Amniotic stem cell (primary cell): ENCODE measurements around the gene ALG8.
A peak's percentile ranks its signal among the peaks of the same experiment; 100 is the strongest.

Source experiments
- DNase-seq: peaks from one replicate; lab custom pipeline; 2025; lab: John Stamatoyannopoulos, UW

ALG8 gene

DNA sequence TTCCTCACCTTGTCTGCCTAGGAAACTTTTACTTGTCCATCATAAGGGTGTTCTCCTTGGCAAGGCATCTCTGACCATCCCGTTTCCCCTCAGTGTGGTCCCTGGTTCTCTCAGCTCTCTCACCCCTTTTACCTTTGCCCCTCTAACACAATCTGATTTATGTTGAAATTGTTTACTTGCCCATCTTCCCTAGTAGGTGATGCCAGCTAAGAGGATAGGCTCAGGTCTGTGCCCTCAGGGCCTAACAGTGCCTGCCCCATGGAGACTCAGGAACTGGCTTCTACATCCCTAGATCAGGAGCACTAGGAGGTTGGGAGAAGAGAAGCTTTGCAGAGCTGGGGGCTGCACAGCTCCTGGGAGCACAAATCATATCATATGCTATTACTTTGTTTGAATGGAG is 21.1 kb upstream of the ALG8 start:
- DNase-seq, result no peak

DNA sequence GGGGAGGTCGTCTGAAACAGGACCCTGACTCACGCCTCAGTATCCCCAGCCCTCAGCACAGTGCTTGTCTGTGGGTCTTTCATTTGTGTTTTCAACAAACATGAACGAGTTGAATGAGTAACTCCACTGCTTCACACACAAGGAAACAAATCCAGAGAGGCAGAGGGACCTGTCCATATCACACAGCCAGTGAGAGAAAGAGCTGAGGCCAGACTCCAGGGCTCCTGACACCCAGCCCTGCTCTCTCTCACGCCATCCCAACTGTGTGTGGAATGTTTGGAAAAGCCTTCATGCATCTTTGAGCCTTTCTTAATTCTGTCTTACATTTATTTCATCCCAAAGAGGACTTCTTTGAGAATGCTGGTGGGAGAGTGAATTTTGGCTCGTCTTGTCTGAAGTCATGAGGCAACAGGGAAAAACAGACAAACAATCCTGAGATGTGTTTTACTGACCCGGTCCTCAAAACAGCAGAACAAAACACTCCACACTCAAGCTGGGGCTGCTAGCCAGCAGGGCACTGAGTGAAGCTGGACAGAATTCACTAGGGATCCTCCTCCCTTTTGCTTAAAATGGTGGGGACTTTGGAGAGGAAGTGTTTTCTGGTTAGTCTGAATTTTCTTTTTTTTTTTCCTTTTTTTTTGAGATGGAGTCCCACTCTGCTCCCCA is 19.7 kb upstream of the ALG8 start:
- no peak for DNase-seq

DNA sequence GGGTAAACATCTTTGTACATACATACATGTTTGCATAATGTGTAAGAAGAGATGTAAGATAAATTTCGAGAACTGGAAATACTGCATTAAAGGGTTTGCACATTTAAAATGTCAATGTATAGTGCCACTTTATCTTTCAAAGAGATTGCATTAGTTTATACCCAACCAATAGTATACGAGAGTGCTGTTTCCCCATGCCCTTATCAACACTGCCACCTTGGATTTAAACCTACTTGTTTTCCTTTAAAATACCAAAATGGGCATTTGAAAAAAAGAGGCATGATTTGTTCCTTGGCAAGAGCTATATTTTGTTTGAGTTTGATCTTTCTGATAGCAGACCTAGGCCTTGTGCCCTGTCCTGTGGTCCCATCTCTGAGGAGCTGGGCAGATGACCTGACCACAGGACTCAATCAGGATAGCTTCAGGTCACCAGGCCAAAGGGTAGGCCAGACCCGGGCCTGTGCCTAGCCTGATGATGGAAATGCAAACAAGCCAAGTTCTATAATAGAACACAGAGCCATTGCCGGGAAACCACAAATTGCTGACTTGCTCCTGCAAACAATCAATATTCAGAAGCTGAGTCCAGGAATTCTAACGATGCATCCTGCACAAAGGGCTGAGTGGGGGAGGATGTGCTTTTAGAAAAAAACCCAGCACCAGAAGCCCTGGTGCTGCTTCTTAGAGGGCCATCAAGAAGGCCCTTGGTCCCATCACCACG is 16.9 kb upstream of the ALG8 start:
- DNase-seq, result no peak

DNA sequence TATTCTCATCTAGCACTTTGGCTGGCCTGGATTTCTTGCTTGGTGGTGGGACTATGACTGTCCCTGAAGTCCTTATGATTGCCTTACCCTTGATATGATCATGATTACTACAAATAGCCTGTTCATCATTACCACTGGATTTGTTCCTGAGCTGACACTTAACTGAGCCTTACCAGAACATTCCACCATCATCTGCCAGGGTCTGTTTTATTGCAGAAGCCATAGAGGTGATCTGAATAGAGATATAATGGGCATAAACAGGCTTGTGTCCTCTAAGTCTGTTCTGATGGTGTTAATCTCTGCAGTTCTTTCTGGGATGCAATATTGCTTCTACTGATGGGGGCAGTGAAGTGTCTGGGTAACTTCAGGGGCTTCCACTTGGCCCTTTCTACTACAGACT is 12.4 kb upstream of the ALG8 start:
- DNase-seq, result no peak

DNA sequence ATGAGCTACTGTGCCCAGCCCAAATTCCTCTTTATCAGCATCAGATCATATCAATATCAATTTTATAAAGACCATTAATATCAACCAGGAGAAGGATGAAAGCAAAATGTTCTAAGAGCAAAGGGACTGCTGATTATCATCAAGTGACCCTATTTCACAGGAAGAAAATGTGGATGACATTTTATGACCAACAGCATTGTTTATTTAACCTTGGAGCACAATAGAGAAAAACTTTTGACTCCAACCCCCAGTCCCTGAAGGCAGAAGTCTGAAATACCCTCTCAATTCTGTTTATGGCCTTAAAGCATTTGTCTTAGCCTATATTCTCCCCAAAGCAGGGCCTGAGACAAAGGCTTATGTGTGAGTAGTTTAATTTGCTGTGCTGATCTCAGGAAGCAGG is 11.3 kb upstream of the ALG8 start:
- DNase-seq, result no peak

DNA sequence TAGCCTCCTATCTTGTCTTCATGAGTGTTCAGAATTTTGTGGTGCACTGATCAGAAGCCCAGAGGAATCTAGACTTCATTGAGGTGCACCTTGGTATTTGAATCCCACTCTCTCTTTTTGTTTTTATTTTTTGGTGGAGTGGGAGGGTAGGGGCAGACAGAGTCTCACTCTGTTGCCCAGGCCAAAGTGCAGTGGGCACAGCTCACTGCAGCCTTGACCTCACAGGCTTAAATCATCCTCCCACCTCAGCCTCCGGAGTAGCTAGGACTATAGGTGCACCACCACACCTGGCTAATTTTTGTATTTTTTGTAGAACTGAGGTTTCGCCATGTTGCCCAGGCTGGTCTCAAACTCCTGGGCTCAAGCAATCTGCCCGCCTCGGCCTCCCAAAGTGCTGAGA is 10.9 kb upstream of the ALG8 start:
- DNase-seq, result no peak

DNA sequence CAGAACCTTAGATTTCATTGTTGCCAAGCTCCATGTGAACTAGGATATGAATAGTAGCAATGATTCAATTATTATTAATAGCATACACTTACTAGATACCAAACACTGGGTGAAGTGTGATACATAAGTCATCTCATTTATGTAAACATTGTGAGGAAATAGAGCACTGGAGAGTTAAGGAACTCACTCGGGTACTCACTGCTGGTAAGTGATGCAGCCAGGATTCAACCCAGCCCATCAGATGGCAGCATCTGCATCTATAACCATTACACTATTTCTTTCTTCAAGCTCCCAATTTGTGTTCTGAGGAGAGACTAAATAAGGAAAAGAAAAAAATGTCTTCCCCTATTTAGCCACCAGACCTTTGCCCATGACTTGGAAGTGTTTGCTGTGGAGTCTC is 10.2 kb upstream of the ALG8 start:
- DNase-seq, result no peak

DNA sequence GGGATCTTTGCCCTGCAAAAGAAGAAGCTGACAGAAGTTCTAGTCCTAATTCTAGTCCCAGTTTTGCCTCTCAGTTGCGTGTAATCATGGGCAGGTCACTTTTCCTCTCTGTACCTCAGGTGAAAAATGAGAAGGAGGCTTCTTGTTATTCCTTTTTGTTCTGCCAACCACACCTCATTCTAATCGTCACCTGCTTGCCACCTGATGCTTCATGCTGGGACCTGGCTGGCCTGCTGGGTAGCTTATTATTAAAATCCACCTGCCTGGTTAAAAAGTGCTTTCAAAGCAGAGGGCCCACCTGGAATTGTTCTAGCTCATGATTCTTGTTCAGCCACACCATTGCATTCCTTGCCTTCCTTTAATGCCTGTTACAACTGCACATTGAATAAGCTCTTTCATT is 8.4 kb upstream of the ALG8 start:
- no peak for DNase-seq

DNA sequence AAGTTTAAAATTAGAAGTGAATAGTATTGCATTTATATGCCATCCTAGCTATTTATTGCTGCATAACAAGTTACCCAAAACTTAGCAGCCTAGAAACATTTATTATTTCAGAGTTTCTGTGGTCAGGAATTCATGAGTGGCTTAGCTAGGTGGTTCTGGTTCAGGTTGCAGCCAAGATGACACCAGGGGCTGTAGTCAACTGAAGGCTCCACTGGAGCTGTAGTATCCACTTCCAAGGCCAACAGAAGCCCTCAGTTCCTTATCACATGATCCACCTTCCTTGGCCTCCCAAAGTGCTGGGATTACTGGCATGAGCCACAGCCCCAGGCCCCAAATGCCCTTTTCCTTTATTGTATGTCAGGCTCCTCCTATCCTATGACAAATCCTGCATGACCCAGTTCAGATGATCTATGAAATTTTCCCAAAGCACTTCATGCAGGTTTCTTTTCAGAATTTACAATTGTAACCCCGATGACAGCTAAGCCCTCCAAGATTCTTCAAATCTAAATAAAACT is 6.1 kb upstream of the ALG8 start:
- no peak for DNase-seq

DNA sequence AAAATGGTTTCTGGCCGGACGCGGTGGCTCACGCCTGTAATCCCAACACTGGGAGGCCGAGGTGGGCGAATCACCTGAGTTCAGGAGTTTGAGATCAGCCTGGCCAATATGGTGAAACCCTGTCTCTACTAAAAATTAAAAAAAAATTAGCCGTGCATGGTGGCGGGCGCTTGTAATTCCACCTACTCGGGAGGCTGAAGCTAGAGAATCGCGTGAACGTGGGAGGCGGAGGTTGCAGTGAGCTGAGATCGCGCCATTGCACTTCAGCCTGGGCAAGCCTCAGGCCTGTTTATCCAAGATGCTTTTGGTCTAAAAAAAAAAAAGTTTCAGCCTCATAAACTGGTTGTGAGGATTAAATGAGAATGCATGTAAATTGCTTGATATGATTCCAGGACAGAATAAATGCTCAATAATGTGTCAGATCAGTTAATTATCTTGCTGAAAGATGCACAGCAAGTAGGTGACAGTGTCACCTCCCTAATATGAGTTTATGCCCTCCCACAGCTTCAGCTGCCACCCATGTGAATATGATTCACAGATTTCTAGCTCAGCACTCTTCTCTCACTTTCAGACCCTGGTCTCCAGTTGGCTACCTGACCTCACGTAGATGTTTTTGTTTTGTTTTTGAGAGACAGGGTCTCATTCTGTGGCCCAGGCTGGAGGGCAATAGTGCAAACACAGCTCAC is 1.1 kb upstream of the ALG8 start:
- DNase-seq, result no peak

DNA sequence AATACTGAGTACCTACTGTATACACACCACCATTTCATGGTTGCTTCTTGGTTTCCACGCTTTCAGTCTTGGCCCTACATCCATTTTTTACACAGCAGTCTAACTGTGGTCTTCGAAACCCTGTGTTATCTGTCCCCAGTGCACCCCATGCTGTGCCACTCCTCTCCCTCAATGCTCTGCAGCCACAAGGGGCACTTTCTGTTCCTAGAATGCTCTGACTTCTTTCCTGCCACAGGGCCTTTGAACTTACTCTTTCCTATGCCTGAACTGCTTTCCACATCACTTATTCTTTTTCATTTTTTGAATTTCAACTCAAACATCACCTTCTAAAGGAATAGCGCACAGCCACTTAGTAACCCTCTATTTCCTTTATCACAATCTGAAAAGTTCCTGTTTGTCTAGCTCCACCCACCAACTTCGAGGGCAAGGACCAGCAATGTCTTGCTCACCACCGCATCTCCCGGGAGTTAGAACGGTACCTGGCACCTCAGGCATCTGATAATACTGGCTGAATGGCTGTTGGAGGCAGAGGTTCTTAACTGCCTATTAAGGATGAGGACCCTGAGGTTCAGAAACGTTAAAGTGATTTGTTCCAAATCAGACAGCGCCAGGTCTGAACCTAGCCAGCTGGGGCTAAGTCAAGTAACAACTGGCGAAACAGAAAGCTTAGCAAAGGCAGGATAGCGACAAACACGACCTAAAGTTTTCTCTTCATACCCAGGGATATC is 568 bp downstream of the ALG8 start:
- DNase-seq, result no peak

DNA sequence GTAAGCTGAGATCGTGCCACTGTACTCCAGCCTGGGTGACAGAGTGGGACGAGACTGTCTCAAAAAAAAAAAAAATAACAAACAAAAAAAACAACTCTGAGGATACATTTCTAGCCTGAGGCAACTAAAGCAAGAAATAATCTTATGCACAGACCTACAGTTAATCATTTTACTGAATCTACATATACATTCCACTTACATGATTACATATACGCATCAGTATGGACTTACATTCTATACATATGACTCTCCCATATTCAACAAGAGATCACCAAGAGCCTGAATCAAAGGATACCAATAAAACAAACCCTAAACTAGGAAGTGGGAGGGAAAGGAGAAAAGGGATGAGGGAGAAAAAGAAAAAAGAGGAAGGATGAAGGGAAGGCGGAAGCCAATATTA is 1.1 kb downstream of the ALG8 start:
- DNase-seq, result no peak

DNA sequence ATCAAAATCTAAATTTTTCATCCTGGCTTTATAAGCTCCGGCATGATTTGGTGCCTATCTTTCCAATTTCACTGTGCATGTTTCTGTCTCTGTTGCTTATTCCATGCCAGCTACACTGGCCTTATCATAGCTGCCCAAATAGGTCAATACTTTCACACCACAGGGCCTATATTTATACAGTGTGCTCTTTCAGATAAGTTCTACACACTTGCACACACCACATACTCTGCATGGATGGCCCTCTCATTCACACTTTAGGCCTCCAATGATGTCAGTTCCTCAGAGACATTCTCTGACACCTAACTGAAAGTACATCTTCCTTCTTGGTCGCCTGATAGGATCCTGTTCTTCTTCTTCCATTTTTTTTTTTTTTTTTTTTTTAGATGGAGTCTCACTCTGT is 7.0 kb downstream of the ALG8 start:
- DNase-seq, result no peak

DNA sequence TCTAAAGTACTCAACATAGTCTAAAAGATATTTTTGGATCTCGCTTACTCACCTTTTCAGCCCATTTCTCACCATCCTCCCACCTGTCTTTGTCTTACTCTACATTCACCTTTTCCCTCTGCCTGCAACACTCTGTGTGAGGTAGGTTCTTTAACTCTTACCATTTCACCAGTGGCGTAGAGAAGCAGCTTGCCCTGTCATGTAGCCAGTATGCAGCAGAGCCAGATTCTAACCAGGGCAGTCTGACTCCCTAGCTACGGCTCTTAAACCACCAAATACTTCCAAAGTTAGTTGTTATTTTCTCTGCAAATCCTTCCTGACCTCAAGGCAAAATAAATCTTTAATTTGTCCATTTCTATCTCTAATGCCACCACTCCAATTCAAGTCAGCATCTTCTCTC is 7.5 kb downstream of the ALG8 start:
- DNase-seq, result peak; percentile 54

DNA sequence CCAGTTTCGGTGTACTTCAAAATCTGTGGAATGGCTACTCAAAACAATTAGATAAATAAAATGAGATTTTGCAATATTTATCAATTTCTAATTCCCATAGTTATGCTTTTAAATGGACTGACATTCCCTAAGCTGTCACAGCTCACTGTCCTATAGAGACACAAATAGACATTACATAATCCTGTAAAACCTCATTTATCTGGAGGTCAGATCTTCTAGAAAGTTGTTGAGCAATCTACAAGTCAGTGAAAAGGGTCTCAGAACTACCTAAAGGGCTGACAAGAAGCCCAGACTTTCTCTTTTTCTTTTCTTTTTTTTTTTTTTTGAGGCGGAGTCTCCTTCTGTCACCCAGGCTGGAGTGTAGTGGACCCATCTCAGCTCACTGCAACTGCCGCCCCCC is 12.0 kb downstream of the ALG8 start:
- no peak for DNase-seq

DNA sequence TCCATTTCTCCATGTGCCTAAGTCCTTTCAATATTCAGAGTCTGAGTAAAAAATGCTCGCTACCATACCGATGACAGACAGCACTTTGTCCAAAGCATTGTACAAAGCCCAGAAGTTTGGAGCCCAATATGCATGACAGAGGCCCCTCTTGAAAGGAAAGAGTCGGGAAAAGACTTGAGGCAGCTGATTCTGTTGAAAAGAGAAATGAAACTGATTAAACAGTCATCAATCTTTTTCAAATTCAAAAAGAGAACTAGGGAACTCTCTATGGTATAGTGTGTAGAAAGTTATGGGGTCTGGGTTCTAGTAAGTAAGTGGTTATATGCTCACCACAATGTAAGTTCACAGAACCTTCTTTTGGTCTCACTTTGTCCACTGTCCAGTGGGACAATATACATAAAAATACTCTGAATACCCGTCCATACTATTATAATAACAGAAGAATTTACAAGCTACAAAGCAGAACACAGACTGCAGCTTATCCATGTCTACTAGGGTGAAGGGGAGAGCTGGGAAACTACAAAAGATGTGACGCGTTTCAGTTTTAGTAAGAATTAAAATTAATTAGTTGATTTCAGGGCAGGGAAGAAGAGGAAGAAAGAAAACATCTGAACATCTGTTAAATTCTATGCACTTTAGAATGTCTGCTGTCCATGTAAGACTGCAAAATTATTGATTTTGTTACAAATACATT is 26.7 kb downstream of the ALG8 start:
- DNase-seq, result no peak

DNA sequence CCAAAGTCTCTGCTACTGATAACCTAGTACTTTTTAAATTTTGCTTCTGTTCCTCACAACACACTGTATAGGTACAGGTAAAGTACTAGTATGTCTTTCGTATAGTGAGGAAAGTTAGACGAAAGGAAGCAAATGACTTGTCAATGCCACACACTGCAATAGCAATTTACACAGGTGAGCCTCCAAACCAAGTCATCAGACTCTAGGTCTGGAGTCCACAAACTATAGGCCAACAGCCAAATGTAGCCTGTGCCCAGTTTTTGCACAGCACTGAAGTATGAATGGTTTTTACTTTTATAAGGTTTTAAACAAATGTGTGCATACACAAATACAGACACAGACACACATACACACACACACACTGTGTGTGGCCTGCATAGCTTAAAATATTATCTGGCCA is 28.1 kb downstream of the ALG8 start:
- DNase-seq, result no peak

DNA sequence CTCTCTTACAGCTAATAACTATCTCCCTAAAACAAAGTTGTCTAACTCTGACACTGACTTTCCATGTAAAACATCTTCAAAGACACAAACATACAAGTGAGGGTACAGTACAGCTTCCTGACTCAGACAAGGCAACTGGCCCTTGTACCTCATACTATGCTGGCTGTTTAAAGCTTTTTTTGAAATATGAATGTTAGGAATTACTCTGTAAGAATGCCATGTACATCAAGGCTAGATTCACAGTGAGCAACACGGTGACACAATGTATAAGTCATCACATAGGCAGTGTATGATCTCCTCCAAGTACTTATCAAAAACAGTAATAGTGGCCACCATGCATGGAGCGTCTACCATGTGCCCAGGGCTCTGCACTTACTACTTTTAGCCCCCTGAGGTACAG is 28.6 kb downstream of the ALG8 start:
- no peak for DNase-seq

DNA sequence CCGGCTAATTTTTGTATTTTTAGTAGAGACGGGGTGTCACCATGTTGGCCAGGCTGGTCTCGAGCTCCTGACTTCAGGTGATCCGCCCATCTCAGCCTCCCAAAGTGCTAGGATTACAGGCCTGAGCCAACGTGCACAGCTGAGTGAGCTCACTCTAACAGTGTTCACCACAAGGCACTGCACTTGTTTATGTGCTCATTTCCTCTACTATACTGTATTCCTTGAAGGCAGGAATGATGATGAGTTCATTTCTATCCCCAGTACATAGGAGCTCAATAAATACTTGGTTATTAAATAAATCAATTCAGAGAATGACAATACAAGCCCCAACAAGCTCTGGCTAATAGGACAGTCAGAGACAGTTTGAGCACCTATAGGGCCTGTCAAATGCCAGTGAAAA is 29.1 kb downstream of the ALG8 start:
- DNase-seq, result no peak

DNA sequence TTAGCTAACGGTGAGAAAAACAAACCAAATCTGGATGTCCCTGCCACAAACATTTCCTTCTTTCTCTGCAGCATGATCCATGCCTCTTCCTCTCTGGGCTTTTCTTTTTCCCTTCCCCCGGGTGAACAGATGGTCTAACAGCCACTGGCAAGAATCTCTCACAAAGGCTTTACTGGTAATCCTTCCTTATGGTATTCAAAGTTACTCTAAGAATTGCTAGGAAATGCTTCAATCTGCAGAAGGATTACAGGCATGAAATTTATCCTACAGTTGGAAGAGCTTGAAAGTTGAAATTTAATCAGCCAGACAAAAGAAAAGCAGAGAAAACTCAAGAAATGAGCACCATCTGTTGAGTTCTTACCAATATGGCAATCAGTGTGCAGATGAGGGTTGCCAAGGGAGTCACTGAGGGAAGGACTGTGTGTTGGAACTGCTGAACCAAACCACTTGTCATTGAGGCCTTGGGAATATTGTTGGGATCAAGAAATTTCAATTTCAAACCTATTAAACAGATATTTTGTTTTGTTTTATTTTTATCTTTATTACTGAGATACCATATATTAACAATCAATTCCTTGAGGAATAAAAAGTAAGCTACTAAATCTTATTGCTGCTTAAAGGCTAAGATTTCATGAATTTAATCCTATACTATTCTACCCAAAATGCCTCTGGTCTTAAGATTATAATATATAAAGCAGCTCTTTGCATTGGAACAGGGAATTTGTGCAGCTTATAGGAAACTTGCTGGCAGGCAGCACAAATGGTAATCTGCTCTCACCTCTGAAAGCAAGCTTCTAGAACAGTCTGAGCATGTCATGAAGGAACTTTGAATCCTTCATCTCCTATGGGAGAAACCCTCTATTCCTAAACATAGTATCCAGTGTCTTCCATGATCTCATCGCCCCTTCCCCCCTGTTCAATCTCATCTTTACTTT is 30.1 kb downstream of the ALG8 start:
- DNase-seq, result no peak
